RWPE1 (cell line): ENCODE data around the gene CACNA2D4.
A peak's percentile ranks its signal among the peaks of the same experiment; 100 is the strongest.

ENCODE experiments used
- CTCF ChIA-PET: fragments of 350-600 bp; sonication (Branson Sonifier 250); formaldehyde crosslinking; extraction: SDS; loops from one replicate; lab custom pipeline; 2021; lab: Yijun Ruan, JAX
- POLR2A ChIA-PET: fragments of 400-600 bp; formaldehyde crosslinking; extraction: SDS; loops from one replicate; lab custom pipeline; 2020; ENCODE audit warnings: antibody characterized with exemption; ENCODE audit not compliant: low non-redundant PET; lab: Yijun Ruan, JAX
- DNase-seq: peaks from one replicate; pipeline ENCODE4 v3.0.0; 2012; ENCODE audit warnings: low spot score
- H3K27ac ChIP-seq: fragments of 450-650 bp; 2 replicates; pipeline ENCODE4 v1.5.1; 2017
- TF ChIP-seq, protein P1 (sequence below): fragments of 450-650 bp; conservative IDR thresholded peaks from 2 replicates; pipeline ENCODE4 v1.5.1; 2017; ENCODE audit warnings: low read depth, mild to moderate bottlenecking

CACNA2D4 gene

DNA sequence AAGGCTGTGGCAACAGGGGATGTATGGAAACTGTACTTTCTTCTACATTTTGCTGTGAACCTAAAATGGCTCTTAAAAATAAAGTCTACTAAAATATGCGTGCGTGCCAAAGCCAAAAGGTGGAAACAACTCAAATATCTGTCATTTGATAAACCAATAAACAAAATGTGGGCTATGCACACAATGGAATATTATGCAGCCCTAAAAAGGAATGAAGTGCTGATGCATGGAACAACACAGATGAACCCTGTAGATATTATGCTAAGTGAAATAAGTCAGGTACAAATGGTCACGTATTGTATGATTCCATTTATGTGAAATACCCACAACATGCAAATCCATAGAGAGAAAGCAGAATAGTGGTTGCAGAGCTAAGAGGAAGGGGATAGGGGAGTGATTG is 8.0 kb downstream of the CACNA2D4 start:
- H3K27ac ChIP-seq = no peak overlapping the region
- POLR2A ChIA-PET = no interaction called here
- TF ChIP-seq, protein P1, sequence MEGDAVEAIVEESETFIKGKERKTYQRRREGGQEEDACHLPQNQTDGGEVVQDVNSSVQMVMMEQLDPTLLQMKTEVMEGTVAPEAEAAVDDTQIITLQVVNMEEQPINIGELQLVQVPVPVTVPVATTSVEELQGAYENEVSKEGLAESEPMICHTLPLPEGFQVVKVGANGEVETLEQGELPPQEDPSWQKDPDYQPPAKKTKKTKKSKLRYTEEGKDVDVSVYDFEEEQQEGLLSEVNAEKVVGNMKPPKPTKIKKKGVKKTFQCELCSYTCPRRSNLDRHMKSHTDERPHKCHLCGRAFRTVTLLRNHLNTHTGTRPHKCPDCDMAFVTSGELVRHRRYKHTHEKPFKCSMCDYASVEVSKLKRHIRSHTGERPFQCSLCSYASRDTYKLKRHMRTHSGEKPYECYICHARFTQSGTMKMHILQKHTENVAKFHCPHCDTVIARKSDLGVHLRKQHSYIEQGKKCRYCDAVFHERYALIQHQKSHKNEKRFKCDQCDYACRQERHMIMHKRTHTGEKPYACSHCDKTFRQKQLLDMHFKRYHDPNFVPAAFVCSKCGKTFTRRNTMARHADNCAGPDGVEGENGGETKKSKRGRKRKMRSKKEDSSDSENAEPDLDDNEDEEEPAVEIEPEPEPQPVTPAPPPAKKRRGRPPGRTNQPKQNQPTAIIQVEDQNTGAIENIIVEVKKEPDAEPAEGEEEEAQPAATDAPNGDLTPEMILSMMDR = no peak
- DNase-seq = no peak
- CTCF ChIA-PET = no interaction called here

DNA sequence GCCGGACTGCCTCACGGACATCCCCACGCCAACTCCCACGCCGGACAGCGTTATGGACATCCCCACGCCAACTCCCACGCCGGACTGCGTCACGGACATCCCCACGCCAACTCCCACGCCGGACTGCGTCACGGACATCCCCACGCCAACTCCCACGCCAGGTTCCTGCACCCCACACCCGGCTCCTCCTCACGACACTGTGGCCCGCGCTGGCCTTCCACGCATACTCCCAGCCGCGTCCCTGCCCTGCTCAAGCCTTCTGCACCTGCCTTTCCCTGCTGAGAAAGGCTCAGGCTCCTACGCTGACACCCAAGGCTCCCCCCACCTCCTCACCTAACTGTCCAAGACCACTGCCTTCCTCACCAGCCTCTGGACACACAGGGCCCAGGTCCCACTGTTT is 9.7 kb downstream of the CACNA2D4 start:
- TF ChIP-seq, protein P1 = no peak
- CTCF ChIA-PET = no interaction called here
- no peak overlapping the region for H3K27ac ChIP-seq
- POLR2A ChIA-PET = no interaction called here
- no peak for DNase-seq

DNA sequence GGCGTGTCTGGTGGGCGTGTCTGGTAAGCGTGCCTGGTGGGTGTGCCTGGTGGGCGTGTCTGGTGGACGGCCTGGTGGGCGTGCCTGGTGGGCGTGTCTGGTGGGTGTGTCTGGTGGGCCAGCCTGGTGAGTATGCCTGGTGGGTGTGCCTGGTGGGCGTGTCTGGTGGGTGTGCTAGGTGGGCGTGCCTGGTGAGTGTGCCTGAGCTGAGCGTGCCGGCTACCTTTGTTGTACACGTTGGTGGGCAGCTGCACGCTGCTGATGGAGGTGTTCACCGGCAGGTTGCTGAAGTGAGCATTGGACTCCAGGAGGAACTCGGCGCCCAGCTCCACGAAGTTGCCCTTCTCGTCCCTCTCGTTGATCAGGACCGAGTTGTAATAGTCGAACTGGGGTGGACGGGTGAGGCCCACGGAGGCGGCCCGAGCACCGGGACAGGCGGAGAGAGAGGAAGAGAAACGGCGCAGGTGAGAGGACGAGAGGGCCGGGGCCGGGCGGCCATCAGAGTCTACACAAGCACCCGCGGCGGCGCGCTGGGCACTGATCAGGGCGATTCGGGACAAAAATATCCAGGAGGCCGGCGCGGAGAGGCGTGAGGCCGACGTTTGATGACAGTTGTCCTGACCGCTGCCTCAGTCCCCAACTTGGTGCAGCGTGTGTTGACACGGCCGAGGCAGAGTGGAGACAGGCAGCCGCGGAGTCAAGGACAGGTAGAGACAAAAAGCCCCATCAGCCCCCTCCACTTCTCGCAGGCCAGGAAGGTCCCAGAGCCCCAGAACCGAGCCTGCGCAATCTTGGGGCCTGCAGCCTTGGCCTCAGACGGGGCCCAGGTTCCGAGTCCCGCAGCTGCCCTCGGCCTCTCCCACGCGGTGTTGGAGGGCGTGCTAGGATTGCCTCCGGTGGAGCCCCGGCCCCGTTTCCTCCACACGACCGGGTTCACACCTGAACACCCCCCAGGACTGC is 10.5 kb downstream of the CACNA2D4 start:
- DNase-seq = peak; percentile 25
- TF ChIP-seq, protein P1 = no peak
- CTCF ChIA-PET = no interaction called here
- POLR2A ChIA-PET = no interaction called here
- H3K27ac ChIP-seq = no peak overlapping the region

DNA sequence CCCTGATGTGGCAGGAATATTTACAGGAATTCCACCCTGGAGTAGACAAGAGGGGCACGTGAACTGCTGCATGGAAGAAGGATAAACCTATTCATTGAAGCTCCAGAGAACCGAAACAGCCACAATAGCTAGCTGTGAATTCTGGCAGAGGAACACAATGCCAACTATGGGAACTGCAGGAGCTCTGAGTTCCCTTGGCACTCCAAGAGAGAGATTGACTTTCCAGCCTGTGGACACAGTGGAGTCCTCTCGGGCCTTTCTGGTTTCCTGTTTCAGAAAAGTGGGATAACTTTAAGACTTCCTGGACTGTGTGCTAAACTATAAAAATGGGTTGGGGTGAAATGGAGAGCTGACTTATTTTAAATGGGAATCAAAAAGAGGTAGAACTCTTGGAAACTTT is 11.9 kb downstream of the CACNA2D4 start:
- ChIA-PET POLR2A (no interaction called here), CTCF (no interaction called here)
- DNase-seq = no peak
- TF ChIP-seq, protein P1 = no peak
- H3K27ac ChIP-seq = no peak overlapping the region

DNA sequence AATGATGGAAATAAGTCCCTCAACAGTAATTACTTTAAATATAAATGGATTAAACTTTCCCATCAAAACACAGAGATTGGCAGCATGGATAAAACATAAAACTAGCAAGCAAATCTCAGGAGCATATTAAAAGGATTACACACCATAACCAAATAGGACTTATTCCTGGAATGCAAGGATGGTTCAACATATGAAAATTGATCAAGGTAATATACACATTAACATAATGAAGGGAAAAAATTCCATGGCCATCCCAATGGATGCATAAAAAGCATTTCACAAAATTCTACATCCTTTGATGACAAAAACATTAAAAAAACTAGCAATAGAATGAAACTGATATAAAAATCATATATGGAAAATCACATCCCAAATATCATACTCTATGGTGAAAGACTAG is 13.6 kb downstream of the CACNA2D4 start:
- H3K27ac ChIP-seq = no peak overlapping the region
- TF ChIP-seq, protein P1 = no peak
- CTCF ChIA-PET = no interaction called here
- POLR2A ChIA-PET = no interaction called here
- DNase-seq = no peak

DNA sequence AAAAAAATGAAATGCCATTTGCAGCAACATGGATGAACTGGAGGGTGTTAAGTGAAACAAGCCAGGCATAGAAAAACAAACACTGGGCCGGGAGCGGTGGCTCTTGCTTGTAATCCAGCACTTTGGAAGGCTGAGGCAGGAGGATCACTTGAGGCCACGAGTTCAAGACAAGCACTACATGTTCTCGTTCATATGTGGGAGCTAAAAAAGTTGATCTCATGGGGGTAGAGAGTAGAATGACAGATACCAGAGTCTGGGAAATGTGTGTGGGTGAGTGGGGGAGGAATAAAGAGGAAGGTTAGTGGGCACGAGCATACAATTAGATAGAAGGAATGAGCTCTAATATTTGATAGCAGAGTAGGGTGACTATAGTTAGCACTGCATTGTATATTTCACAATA is 21.5 kb downstream of the CACNA2D4 start:
- H3K27ac ChIP-seq = no peak overlapping the region
- POLR2A ChIA-PET = no interaction called here
- TF ChIP-seq, protein P1 = no peak
- CTCF ChIA-PET = interaction anchor here (0.7 kb wide), 1 partner anchor 21 kb away, joined by 3 read pairs; no protein-coding TSS in a partner anchor
- no peak for DNase-seq
